Measurements from ENCODE around the gene PPFIA2. TPM values are rescaled to one million over a fixed set of nuclear protein-coding genes. Genes with fewer than 3 reads are reported as not detected.

Gene PPFIA2
- total and polyA plus RNA-seq, 9 of the 15 experiments (the other 6 are each of a cell fraction or from before 2014, with no cell fraction given), result not detected

DNA sequence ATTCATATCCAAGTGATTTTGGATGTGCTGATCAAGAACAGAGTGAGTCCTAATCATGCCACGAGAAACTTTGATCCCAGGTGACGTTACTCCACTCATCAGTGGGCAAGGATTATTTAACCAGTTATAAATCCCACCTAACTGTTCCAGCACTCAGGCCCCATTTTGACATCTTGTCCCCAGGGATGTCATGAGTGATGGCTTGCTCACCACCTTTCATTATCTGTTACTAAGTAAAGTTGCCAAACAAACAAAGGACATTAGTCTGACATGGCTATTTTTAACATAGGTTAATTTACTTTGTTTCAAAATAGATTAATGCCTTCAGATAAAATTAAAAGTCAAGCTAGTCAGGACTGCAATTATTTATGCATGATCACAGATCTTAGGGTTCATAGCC lies 425.3 kb downstream of the PPFIA2 start:
- no peak overlapping the region for H2AFZ ChIP-seq (ENCODE audit: low read depth, low read length)
- no peaks in the 10 kb centered on the region for H3K9me1 ChIP-seq (ENCODE audit: control insufficient read depth, insufficient read depth, low read length)
- no peak overlapping the region for H3K4me2 ChIP-seq (ENCODE audit: insufficient read depth, low read length)
- TF ChIP-seq, protein P1, sequence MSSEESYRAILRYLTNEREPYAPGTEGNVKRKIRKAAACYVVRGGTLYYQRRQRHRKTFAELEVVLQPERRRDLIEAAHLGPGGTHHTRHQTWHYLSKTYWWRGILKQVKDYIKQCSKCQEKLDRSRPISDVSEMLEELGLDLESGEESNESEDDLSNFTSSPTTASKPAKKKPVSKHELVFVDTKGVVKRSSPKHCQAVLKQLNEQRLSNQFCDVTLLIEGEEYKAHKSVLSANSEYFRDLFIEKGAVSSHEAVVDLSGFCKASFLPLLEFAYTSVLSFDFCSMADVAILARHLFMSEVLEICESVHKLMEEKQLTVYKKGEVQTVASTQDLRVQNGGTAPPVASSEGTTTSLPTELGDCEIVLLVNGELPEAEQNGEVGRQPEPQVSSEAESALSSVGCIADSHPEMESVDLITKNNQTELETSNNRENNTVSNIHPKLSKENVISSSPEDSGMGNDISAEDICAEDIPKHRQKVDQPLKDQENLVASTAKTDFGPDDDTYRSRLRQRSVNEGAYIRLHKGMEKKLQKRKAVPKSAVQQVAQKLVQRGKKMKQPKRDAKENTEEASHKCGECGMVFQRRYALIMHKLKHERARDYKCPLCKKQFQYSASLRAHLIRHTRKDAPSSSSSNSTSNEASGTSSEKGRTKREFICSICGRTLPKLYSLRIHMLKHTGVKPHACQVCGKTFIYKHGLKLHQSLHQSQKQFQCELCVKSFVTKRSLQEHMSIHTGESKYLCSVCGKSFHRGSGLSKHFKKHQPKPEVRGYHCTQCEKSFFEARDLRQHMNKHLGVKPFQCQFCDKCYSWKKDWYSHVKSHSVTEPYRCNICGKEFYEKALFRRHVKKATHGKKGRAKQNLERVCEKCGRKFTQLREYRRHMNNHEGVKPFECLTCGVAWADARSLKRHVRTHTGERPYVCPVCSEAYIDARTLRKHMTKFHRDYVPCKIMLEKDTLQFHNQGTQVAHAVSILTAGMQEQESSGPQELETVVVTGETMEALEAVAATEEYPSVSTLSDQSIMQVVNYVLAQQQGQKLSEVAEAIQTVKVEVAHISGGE (CRISPR knock-in tag; IDR thresholded peaks at IDR 0.05), result no peak
- TF ChIP-seq ZNF75A (CRISPR knock-in tag; IDR thresholded peaks at IDR 0.05) (no peak), KDM1A (IDR thresholded peaks at IDR 0.05) (no peak), CSDE1 (IDR thresholded peaks at IDR 0.05) (no peak), ZSCAN29 (IDR thresholded peaks at IDR 0.05) (no peak), HCFC1 (IDR thresholded peaks at IDR 0.05; ENCODE audit: low read depth, low read length) (no peak), ZNF347 (CRISPR knock-in tag; IDR thresholded peaks at IDR 0.05; ENCODE audit: low read depth) (no peak), NFYB (IDR thresholded peaks at IDR 0.05; ENCODE audit: extremely low read depth, insufficient read length) (no peak), SMAD3 (CRISPR knock-in tag; conservative IDR thresholded peaks at IDR 0.05) (no peak), SIN3A (IDR thresholded peaks at IDR 0.05; ENCODE audit: borderline replicate concordance in 2 of 2, control insufficient read depth in 1 of 2, low read depth in 2 of 2, low read length in 2 of 2) (no peak), HNRNPUL1 (IDR thresholded peaks at IDR 0.05; ENCODE audit: low read length) (no peak), EGR1 (conservative IDR thresholded peaks at IDR 0.05) (no peak), ATF7 (IDR thresholded peaks at IDR 0.05) (no peak), SIN3B (IDR thresholded peaks at IDR 0.05; ENCODE audit: low read depth) (no peak)
- TF ChIP-seq, protein P2, sequence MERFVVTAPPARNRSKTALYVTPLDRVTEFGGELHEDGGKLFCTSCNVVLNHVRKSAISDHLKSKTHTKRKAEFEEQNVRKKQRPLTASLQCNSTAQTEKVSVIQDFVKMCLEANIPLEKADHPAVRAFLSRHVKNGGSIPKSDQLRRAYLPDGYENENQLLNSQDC (CRISPR knock-in tag; IDR thresholded peaks at IDR 0.05), result no peak
- no TSS peak for BruUV-seq (replicated peaks)
- intact Hi-C loops (cut with micrococcal nuclease) (no loop called here), in situ Hi-C loops (cut with MboI) (no loop called here)
- FAIRE-seq (no peak), DNase-seq (ENCODE audit: extremely low read depth in 1 of 4, low spot score in 3 of 4) (no peak), ATAC-seq (no peak)
- no peak overlapping the region for H3K4me3 ChIP-seq
- H3K27ac ChIP-seq (ENCODE audit: extremely low read depth, low read depth, low read length), result no peak overlapping the region
- no peaks in the 10 kb centered on the region for H3K27me3 ChIP-seq (ENCODE audit: control insufficient read depth in 2 of 2, insufficient read depth in 2 of 2, low read length in 2 of 2)
- no peak overlapping the region for H3K9ac ChIP-seq (ENCODE audit: insufficient read depth in 1 of 2, low read depth in 2 of 2, low read length in 2 of 2)
- H4K20me1 ChIP-seq (replicated peaks; ENCODE audit: control insufficient read depth, insufficient read depth, low read length), result no peaks in the 10 kb centered on the region
- WGBS (ENCODE audit: insufficient coverage, low coverage, missing lambda C conversion rate), result 0% methylated on average over 2 of the region's 2 CpGs
- no peaks in the 10 kb centered on the region for H3K36me3 ChIP-seq (ENCODE audit: control insufficient read depth, insufficient read depth, low read length)
- CTCF ChIA-PET (ENCODE audit: low intra/inter-chr PET ratio), result interaction anchor here (0.5 kb wide), 1 partner anchor 352 kb away, joined by 3 read pairs; no protein-coding TSS in a partner anchor
- H3K4me1 ChIP-seq (replicated peaks in 1 of 2; ENCODE audit: control insufficient read depth in 2 of 2, insufficient read depth in 2 of 2, low read length in 2 of 2), result no peaks in the 10 kb centered on the region
- no peaks in the 10 kb centered on the region for H3K79me2 ChIP-seq (ENCODE audit: control insufficient read depth, insufficient read depth, low read length)
- no peaks in the 10 kb centered on the region for H3K9me3 ChIP-seq (replicated peaks; ENCODE audit: control insufficient read depth, insufficient read depth, low read depth, low read length)
- POLR2A ChIA-PET, result no interaction called here
